GM12892 (cell line): ENCODE data around the gene DPF3.
A peak's percentile ranks its signal among the peaks of the same experiment; 100 is the strongest.

Experiments
- DNase-seq: peaks from one replicate; pipeline ENCODE4 v3.0.0; 2011; ENCODE audit not compliant: insufficient read length
- FAIRE-seq: peaks from 2 replicates; lab custom pipeline; 2011; peaks lifted over from hg19 to GRCh38; lab: Jason Lieb, UNC
- POLR2A ChIP-seq: IDR thresholded peaks from 2 replicates; pipeline ENCODE4 v1.6.1; 2011; ENCODE audit warnings: low read depth, low read length, control low read depth
- POLR2AphosphoS5 ChIP-seq: IDR thresholded peaks from 2 replicates; pipeline ENCODE4 v1.6.1; 2011; ENCODE audit warnings: low read depth, low read length, control low read depth
- TAF1 ChIP-seq: IDR thresholded peaks from 2 replicates; pipeline ENCODE4 v1.6.1; 2011; ENCODE audit warnings: low read depth, mild to moderate bottlenecking, control low read depth, low read length, borderline replicate concordance

The DPF3 gene

GRCh38 chr14:72822946-72823611 lies 70.8 kb downstream of the DPF3 start:
- no peak for DNase-seq
- TF ChIP-seq POLR2A (no peak), TAF1 (no peak), POLR2AphosphoS5 (no peak)
- no peak for FAIRE-seq

- FAIRE-seq (no peak), DNase-seq (no peak)
- no peak for TF ChIP-seq TAF1
- no peak for TF ChIP-seq POLR2AphosphoS5
- no peak for TF ChIP-seq POLR2A
Measured at GRCh38 chr14:72818998-72819397, 74.9 kb downstream of the DPF3 start.

- no peak for TF ChIP-seq TAF1
- no peak for TF ChIP-seq POLR2A
- no peak for TF ChIP-seq POLR2AphosphoS5
- DNase-seq (no peak), FAIRE-seq (no peak)
Measured at GRCh38 chr14:72816287-72816686, 77.6 kb downstream of the DPF3 start.

- FAIRE-seq, result no peak
- no peak for TF ChIP-seq POLR2A
- TF ChIP-seq TAF1, result no peak
- no peak for TF ChIP-seq POLR2AphosphoS5
- DNase-seq, result no peak
Measured at GRCh38 chr14:72815430-72815829, 78.5 kb downstream of the DPF3 start.

GRCh38 chr14:72812292-72812851 lies 81.5 kb downstream of the DPF3 start:
- DNase-seq, result no peak
- TF ChIP-seq POLR2AphosphoS5 (no peak), POLR2A (no peak), TAF1 (no peak)
- no peak for FAIRE-seq

- no peak for TF ChIP-seq POLR2AphosphoS5
- FAIRE-seq (peak; percentile 54), DNase-seq (no peak)
Measured at GRCh38 chr14:72810201-72810600, 83.7 kb downstream of the DPF3 start.

GRCh38 chr14:72809063-72809462 lies 84.8 kb downstream of the DPF3 start:
- TF ChIP-seq POLR2AphosphoS5 (no peak), TAF1 (no peak), POLR2A (no peak)
- FAIRE-seq (no peak), DNase-seq (no peak)

GRCh38 chr14:72808564-72808963 lies 85.3 kb downstream of the DPF3 start:
- DNase-seq (no peak), FAIRE-seq (no peak)
- TF ChIP-seq POLR2AphosphoS5 (no peak), TAF1 (no peak), POLR2A (no peak)

GRCh38 chr14:72802588-72802946 lies 91.3 kb downstream of the DPF3 start:
- no peak for DNase-seq
- TF ChIP-seq POLR2AphosphoS5 (no peak), TAF1 (no peak), POLR2A (no peak)
- no peak for FAIRE-seq

- TF ChIP-seq POLR2AphosphoS5 (no peak), POLR2A (no peak), TAF1 (no peak)
- DNase-seq (no peak), FAIRE-seq (no peak)
Measured at GRCh38 chr14:72801836-72802587, 91.9 kb downstream of the DPF3 start.

GRCh38 chr14:72801381-72801812 lies 92.5 kb downstream of the DPF3 start:
- DNase-seq, result no peak
- TF ChIP-seq POLR2AphosphoS5 (no peak), TAF1 (no peak), POLR2A (no peak)
- FAIRE-seq, result peak; percentile 48
